Esophagus (tissue), 2 donors: ENCODE measurements around the gene AP4S1. TPM values are rescaled to one million over a fixed set of nuclear protein-coding genes. Genes with fewer than 3 reads are reported as not detected.

ENCODE experiments used
- H3K27ac ChIP-seq, 2 donors: one replicate each; pipeline ENCODE4 v1.5.1; 2013; ENCODE audit warnings: low read depth in 2 of 2, mild to moderate bottlenecking in 2 of 2, inconsistent platforms in 1 of 2, low read length in 1 of 2, moderate library complexity in 1 of 2
- H3K27me3 ChIP-seq, 2 donors: one replicate each; pipeline ENCODE4 v1.6.1; 2013; ENCODE audit warnings: low read length in 2 of 2, control low read depth in 1 of 2, mild to moderate bottlenecking in 1 of 2; ENCODE audit not compliant: insufficient read depth in 2 of 2, control insufficient read depth in 1 of 2
- H3K36me3 ChIP-seq, 2 donors: one replicate each; pipeline ENCODE4 v1.6.1; 2013; ENCODE audit warnings: low read length in 1 of 2; ENCODE audit not compliant: control insufficient read depth in 2 of 2, insufficient read depth in 2 of 2
- H3K4me1 ChIP-seq, 2 donors: one replicate each; pipeline ENCODE4 v1.6.1; 2013; ENCODE audit warnings: low read length in 1 of 2; ENCODE audit not compliant: control insufficient read depth in 2 of 2, insufficient read depth in 2 of 2
- H3K4me3 ChIP-seq, 2 donors: one replicate each; pipeline ENCODE4 v1.5.1; 2013; ENCODE audit warnings: low read length in 2 of 2, mild to moderate bottlenecking in 2 of 2, low read depth in 1 of 2, moderate library complexity in 1 of 2
- H3K9me3 ChIP-seq, 2 donors: one replicate each; pipeline ENCODE4 v1.6.1; 2013; ENCODE audit warnings: mild to moderate bottlenecking in 2 of 2, low read depth in 1 of 2, low read length in 1 of 2, moderate library complexity in 1 of 2; ENCODE audit not compliant: control insufficient read depth in 2 of 2, insufficient read depth in 1 of 2
- WGBS, 2 donors: extraction: QIAGEN DNeasy Blood & Tissue Kit; methylation state at CpG; one replicate each; pipeline ENCODE4 v1.1.7; 2013; 5-methylcytosine and 5-hydroxymethylcytosine counted together
- polyA plus RNA-seq, 2 donors: library from polyadenylated mRNA; stranded (reverse); fragments of 200-250 nt; gene quantifications; one replicate each; pipeline ENCODE4 v1.2.3, GENCODE V29; 2013
- donor health status: healthy with polysubstance abuse.
- donor health status: Bipolar disorder and iron deficiency.

AP4S1 gene
- polyA plus RNA-seq, 2 donors = 2.4 to 3.7 TPM

DNA sequence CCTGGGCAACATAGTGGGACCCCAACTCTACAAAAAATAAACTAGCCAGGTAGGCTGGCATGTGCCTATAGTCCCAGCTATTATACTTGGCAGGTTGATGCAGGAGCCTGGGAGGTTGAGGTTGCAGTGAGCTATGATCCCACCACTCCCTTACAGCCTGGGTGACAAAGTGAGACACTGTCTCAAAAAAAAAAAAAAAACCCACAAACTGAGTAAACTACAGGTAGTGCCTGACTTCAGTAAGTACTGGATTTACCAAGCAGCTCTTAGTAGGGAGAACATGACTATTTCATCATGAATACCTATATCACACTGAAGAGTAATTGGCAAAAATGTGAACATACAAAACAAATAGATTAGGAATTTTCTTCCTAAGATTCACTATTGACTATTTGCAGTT lies 32.4 kb upstream of the AP4S1 start:
- no peaks in the 10 kb centered on the region for H3K27me3 ChIP-seq
- H3K27ac ChIP-seq = no peak overlapping the region
- no peaks in the 10 kb centered on the region for H3K9me3 ChIP-seq
- H3K4me1 ChIP-seq = peaks cover 0 to 4% of the 10 kb centered on the region in 2 donors
- no peaks in the 10 kb centered on the region for H3K36me3 ChIP-seq
- no peak overlapping the region for H3K4me3 ChIP-seq

- Histone ChIP-seq H3K4me1 (peaks cover 0 to 4% of the 10 kb centered on the region in 2 donors), H3K36me3 (peaks cover 0 to 2% of the 10 kb centered on the region in 2 donors), H3K27ac (no peak overlapping the region), H3K27me3 (no peaks in the 10 kb centered on the region), H3K4me3 (no peak overlapping the region), H3K9me3 (no peaks in the 10 kb centered on the region)
- WGBS, 2 donors = 3 to 5% methylated on average over 4 of the region's 4 CpGs
These were observed 30.5 kb upstream of the AP4S1 start for GRCh38 chr14:30994681-30995620.

DNA sequence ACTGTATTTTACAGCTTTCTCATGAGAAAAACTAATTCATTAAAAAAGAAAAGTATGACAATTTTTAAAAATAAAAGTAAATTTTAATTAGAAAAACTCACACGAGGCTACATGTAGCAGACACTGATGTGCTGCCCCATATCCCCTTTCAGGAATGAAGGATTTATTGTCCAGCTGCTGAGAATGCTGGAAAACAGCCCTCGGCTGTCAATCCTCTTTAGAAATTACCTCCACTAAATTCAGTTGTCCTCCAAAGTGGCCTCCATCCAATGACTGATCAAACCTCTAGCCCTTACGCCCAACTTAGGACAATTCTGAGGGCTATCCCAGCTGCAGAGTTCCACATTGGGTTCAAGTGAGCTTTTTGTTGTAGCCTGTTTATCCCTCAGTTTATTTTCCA lies 29.8 kb upstream of the AP4S1 start:
- Histone ChIP-seq H3K4me1 (peaks cover 0 to 4% of the 10 kb centered on the region in 2 donors), H3K9me3 (no peaks in the 10 kb centered on the region), H3K27me3 (no peaks in the 10 kb centered on the region), H3K27ac (no peak overlapping the region), H3K36me3 (peaks cover 0 to 2% of the 10 kb centered on the region in 2 donors), H3K4me3 (no peak overlapping the region)
- WGBS, 2 donors = 70 to 75% methylated on average over 3 of the region's 3 CpGs

DNA sequence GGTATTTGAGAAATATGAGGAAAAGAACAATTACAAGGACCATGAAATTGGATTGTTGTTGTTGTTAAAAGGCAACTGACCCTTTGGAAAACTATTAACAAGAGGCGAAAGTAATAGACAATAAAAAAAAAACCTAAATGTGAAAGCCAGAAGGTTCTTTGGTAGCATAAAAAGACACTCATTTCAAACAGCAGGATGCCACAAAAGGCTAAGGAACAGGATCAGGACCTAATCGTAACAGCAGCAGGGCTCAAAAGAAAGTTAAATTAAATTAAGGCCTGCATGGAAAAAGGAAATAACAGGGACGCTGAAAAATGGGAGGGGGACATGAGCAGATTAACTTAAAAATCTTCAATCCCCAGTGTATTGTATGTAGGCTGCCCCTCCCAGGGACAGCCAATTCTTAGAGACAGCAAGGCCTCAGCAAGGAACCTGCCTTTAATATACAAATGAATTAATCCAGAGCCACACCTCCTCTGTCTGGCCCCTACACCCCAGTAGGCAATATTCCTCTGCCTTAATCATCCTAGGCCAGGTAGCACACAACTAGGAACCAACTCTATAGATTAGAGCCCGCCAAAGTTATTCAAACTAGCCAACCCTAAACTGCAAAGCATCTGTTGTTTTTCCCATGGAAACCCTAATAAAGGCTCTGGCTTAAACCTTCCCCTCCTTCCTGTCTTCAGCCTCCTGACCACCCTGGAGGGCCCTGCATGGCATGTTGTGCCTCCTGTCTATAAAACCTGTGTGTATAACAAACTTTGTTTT lies 28.4 kb upstream of the AP4S1 start:
- Histone ChIP-seq H3K9me3 (no peaks in the 10 kb centered on the region), H3K4me1 (peaks cover 0 to 4% of the 10 kb centered on the region in 2 donors), H3K4me3 (no peak overlapping the region), H3K27ac (no peak overlapping the region), H3K27me3 (no peaks in the 10 kb centered on the region), H3K36me3 (peaks cover 0 to 2% of the 10 kb centered on the region in 2 donors)
- WGBS, 2 donors = 89 to 90% methylated on average over 4 of the region's 4 CpGs

DNA sequence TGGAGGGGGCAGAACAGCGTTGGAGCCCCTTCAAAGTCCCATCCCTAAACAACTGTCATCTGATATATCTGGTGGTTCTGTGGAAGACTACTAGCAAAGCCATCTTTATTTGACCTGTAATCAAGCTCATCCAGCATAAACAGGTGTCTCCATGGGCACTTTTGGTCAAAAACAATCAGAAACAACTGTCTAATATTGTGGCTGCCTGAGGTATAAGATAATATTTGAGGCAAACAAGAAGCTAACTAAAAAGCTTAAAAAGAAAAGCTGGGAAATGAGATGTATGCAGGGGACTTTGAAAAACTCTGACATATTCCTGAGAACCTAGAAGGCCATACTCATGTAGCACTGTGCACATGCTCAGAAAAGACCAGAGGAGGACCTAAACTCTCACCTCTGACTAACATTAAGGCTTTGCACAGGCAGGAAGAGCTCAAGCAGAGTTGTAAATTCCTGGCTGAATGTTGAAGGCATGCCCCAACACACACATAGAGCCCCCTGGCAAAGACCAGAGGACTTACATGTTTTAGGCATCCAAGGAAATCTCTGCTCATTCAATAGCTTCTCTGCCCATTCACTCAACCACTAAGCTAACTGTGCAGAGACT lies 27.2 kb upstream of the AP4S1 start:
- no peak overlapping the region for H3K4me3 ChIP-seq
- no peaks in the 10 kb centered on the region for H3K9me3 ChIP-seq
- no peaks in the 10 kb centered on the region for H3K27me3 ChIP-seq
- WGBS, 2 donors = 95 to 97% methylated on average over 1 of the region's 1 CpG
- H3K27ac ChIP-seq = no peak overlapping the region
- peaks cover 0 to 4% of the 10 kb centered on the region in 2 donors for H3K4me1 ChIP-seq
- H3K36me3 ChIP-seq = peaks cover 0 to 2% of the 10 kb centered on the region in 2 donors

GRCh38 chr14:30999038-30999773 lies 26.2 kb upstream of the AP4S1 start:
- no peaks in the 10 kb centered on the region for H3K27me3 ChIP-seq
- WGBS, 2 donors = 95 to 98% methylated on average over 6 of the region's 6 CpGs
- H3K4me1 ChIP-seq = peaks cover 0 to 4% of the 10 kb centered on the region in 2 donors
- H3K9me3 ChIP-seq = no peaks in the 10 kb centered on the region
- H3K27ac ChIP-seq = no peak overlapping the region
- H3K4me3 ChIP-seq = no peak overlapping the region
- peaks cover 0 to 2% of the 10 kb centered on the region in 2 donors for H3K36me3 ChIP-seq

DNA sequence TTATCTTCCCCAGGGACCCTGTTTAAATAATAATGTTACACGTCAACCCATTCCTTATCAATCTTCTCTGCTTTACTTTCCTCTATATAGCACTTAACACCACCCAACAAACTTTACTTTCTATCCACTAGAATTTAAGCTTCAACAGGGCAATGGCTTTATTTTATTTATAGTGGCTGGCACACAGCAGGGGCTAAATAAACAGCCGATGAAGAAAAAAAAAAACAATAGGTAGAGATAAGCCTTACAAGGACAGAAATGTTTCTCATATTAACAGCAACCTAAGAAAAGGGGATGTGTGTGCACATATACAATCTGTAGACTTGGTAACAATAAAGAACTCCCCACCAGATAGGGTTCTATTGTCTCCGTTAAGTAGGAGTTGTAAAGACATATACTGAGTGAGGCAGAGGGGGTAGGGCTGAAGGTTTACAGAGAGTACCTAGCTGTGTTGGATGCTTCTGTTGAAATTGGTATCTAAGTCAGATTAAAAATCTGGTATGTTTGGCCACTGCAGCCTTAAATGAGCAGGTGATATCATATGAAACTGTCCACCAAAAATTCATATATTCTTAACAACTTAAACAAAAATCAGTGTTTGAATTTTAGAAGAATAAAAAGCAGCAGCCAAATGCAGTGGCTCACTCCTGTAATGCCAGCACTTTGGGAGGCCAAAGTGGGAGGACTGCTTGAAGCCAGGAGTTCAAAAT lies 24.7 kb upstream of the AP4S1 start:
- Histone ChIP-seq H3K27ac (no peak overlapping the region), H3K36me3 (peaks cover 0 to 4% of the 10 kb centered on the region in 2 donors), H3K9me3 (no peaks in the 10 kb centered on the region), H3K4me3 (no peak overlapping the region), H3K4me1 (peaks cover 0 to 2% of the 10 kb centered on the region in 2 donors), H3K27me3 (no peaks in the 10 kb centered on the region)
- WGBS, 2 donors = 68 to 73% methylated on average over 3 of the region's 3 CpGs

DNA sequence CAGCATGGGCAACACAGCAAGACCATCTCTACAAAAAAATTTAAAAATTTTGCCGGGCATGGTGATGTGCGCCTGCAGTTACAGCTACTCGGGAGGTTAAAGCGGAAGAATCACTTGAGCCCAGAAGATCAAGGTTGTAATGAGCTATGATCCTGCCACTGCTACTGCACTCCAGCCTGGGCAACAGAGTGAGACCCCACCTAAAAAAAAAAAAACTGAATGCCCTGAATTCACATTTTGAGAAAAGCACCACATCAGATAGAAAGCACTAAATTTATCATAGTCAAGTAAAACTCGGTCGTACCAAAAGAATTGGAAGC lies 24.1 kb upstream of the AP4S1 start:
- 80 to 89% methylated on average over 6 of the region's 6 CpGs for WGBS, 2 donors
- Histone ChIP-seq H3K27ac (no peak overlapping the region), H3K9me3 (no peaks in the 10 kb centered on the region), H3K27me3 (no peaks in the 10 kb centered on the region), H3K4me1 (peaks cover 0 to 2% of the 10 kb centered on the region in 2 donors), H3K4me3 (no peak overlapping the region), H3K36me3 (peaks cover 0 to 6% of the 10 kb centered on the region in 2 donors)
